NCI-H2227 (cell line): ENCODE results near the gene ZNF208.
"Not testable (repeated sequence)": the region's sequence is repeated elsewhere in the genome, so short reads cannot be mapped to it uniquely, and the experiment has no call there.

ENCODE experiments used
- DNase-seq: peaks from one replicate; lab custom pipeline; 2025; ENCODE audit not compliant: unreplicated experiment; lab: John Stamatoyannopoulos, UW

The ZNF208 gene

DNA sequence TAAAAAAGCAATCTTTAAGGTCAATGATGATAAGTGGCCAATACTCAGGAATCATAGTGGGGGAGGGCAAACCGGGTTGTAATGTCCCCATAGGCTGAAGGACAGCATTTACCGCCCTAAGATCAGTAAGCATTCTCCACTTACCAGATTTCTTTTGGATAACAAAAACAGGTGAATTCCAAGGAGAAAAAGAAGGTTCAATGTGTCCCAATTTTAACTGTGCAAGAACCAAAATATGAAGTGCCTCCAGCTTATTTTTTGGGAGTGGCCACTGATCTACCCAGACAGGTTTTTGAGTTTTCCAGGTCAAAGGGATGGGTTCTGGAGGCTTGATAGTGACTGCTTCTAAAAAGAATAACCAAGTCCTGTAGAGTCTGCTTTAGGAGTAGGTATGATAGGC, 125.2 kb downstream of the ZNF208 start:
- not testable (repeated sequence) for DNase-seq

DNA sequence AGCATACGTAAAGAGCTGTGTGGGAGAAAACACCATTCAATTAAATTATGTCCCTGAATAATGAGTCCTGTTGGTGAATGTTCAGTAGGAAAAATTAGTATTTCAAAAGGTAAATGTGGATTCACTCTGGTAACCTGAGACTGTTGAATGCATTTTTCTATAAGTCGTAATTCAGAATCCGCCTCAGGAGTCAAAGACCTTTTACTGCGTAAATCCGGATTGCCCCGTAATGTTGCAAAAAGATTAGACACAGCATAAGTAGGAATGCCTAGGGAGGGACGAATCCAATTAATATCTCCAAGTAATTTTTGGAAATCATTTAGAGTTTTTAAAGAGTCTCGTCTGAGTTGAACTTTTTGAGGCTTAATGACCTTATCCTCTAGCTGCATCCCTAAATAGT, 126.0 kb downstream of the ZNF208 start:
- DNase-seq, result not testable (repeated sequence)

DNA sequence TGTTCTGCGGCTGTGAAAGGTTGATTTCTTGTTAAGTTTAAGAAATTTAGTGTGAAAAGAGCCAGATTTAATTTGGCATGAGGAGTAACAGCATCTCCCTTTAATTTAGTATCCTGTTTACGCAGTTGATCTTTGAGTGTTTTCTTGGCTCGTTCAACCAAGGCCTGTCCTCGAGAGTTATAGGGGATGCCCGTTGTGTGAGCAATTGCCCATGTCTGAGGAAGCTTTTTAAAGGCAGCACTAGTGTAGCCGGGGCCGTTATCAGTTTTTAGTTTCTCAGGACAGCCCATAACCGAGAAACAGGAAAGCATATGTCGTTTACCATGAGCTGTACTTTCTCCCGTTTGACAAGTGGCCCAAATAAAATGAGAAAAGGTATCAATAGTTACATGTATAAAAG, 127.2 kb downstream of the ZNF208 start:
- no peak for DNase-seq
